Measurements from ENCODE around the gene BCAM. TPM values are rescaled to one million over a fixed set of nuclear protein-coding genes. Genes with fewer than 3 reads are reported as not detected.
"Not testable (repeated sequence)": the region's sequence is repeated elsewhere in the genome, so short reads cannot be mapped to it uniquely, and the experiment has no call there.

Gene BCAM
- total RNA-seq, 1 experiment from 2014 or later: 146 TPM

DNA sequence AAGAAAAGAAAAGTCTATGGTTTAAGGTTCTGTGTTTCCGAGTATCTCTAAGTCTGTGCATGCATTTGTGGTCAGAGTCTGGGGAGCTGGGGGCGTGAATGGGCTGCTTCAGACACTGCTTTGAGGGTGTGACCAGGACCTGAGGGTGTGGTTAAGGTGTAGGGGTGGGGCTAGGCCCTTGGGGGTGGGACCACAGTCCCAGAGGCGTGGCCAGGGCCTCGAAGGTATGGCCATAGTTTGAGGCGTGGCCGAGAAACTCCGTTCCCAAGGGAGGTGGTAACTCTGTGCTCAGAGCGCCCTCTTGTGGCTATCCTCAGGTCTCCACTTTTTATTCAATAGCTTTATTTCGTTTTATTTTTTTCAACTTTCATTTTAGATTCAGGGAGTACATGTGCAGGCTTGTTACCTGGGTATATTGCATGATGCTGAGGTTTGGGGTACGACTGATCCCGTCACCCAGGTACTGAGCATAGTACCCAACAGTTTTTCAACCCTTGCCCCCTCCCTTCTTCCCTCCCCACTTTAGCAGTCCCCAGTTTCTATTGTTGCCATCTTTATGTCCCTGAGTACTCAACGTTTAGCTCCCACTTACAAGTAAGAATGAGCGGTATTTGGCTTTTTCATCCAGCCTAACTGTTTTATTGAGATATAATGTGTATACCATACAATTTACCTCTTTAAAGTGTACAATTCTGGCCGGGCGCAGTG lies 38.2 kb upstream of the BCAM start:
- POLR2A ChIA-PET (ENCODE audit: unreplicated experiment): interaction anchor here (0.5 to 0.8 kb wide), 8 partner anchors 38 to 144 kb away, joined by 3 to 26 read pairs (median 6); partner anchors contain the start of gene NECTIN2
- Histone ChIP-seq H3K4me2 (peak overlapping the region; percentile 55), H3F3A (ENCODE audit: insufficient read depth, low read depth) (peaks cover 40% of the 10 kb centered on the region), H3K9me3 (ENCODE audit: insufficient read depth, low read depth) (no peaks in the 10 kb centered on the region; the same call in 1 of the 2 replicates), H3K9me2 (ENCODE audit: insufficient read depth) (no peaks in the 10 kb centered on the region), H3K27ac (peak overlapping the region; percentile 48), H3K27me3 (ENCODE audit: insufficient read depth, low read depth) (no peaks in the 10 kb centered on the region), H3K4me1 (replicated peaks; ENCODE audit: insufficient read depth) (peaks cover 48% of the 10 kb centered on the region), H3K36me3 (ENCODE audit: low read depth) (no peaks in the 10 kb centered on the region), H4K20me1 (ENCODE audit: insufficient read depth) (no peaks in the 10 kb centered on the region), H3K4me3 (no peak overlapping the region), H2AFZ (no peak overlapping the region), H3K79me2 (ENCODE audit: low read depth) (no peaks in the 10 kb centered on the region)
- intact Hi-C loops (cut with micrococcal nuclease; ENCODE audit: unreplicated experiment): loop anchor here (1.0 to 10.0 kb wide), 9 partner anchors 22 to 258 kb away; partner anchors contain the start of genes BCL3 and CLPTM1
- TF ChIP-seq EZH2 (IDR thresholded peaks at IDR 0.05; ENCODE audit: low read depth): no peak
- TF ChIP-seq, protein P1, sequence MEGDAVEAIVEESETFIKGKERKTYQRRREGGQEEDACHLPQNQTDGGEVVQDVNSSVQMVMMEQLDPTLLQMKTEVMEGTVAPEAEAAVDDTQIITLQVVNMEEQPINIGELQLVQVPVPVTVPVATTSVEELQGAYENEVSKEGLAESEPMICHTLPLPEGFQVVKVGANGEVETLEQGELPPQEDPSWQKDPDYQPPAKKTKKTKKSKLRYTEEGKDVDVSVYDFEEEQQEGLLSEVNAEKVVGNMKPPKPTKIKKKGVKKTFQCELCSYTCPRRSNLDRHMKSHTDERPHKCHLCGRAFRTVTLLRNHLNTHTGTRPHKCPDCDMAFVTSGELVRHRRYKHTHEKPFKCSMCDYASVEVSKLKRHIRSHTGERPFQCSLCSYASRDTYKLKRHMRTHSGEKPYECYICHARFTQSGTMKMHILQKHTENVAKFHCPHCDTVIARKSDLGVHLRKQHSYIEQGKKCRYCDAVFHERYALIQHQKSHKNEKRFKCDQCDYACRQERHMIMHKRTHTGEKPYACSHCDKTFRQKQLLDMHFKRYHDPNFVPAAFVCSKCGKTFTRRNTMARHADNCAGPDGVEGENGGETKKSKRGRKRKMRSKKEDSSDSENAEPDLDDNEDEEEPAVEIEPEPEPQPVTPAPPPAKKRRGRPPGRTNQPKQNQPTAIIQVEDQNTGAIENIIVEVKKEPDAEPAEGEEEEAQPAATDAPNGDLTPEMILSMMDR (conservative IDR thresholded peaks at IDR 0.05): peak; percentile 96
- BruUV-seq (replicated peaks): no TSS peak
- peak; percentile 90 to 97 for DNase-seq
- CTCF ChIA-PET: interaction anchor here (0.5 to 2.4 kb wide), 22 partner anchors 9 to 716 kb away, joined by 3 to 55 read pairs (median 6); partner anchors contain the start of genes MARK4 and NECTIN2

DNA sequence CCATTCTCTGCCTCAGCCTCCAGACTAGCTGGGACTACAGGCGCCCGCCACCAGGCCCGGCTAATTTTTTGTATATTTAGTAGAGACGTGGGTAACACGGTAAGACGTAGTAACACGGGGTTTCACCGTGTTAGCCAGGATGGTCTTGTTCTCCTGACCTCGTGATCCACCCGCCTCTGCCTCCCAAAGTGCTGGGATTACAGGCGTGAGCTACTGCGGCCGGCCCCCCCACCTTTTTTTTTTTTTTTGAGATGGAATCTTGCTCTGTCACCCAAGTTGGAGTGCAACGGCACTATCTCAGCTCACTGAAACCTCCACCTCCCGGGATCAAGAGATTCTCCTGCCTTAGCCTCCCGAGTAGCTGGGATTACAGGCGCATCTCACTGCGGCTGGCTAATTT lies 36.8 kb upstream of the BCAM start:
- peaks cover 55% of the 10 kb centered on the region for H3K4me1 ChIP-seq (replicated peaks; ENCODE audit: insufficient read depth)
- POLR2A ChIA-PET (ENCODE audit: unreplicated experiment): interaction anchor here (0.6 kb wide), 1 partner anchor 72 kb away, joined by 3 read pairs; no protein-coding TSS in a partner anchor
- H3K27ac ChIP-seq: not testable (repeated sequence)

DNA sequence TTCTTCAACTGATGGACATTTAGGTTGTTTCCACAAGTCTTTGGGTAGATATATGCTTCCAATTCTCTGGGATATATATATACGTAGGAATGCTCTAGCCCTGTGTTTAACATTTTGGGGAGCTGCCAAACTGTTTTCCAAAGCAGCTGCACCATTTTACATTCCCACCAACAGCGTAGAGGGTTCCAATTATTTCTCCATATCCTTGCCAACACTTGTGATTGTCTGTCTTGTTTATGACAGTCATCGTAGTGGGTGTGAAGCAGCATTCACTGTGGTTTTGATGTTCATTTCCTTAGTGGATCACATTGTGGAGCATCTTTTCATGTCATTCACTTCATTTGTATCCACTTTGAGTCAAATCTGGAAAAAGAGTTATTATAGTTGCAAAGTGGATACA lies 35.9 kb upstream of the BCAM start:
- POLR2A ChIA-PET (ENCODE audit: unreplicated experiment): interaction anchor here (0.7 kb wide), 1 partner anchor 82 kb away, joined by 4 read pairs; no protein-coding TSS in a partner anchor
- BruUV-seq (replicated peaks): no TSS peak

More for the DNA sequence above, 36.8 kb upstream of the BCAM start:
- H2AFZ ChIP-seq; H3K36me3 ChIP-seq (ENCODE audit: low read depth); DNase-seq; H3K9me3 ChIP-seq (ENCODE audit: insufficient read depth, low read depth); H3K9me2 ChIP-seq (ENCODE audit: insufficient read depth); H3K79me2 ChIP-seq (ENCODE audit: low read depth); H4K20me1 ChIP-seq (ENCODE audit: insufficient read depth); BruUV-seq (replicated peaks); H3K27me3 ChIP-seq (ENCODE audit: insufficient read depth, low read depth); H3K4me3 ChIP-seq; H3K4me2 ChIP-seq: not testable (repeated sequence)
- H3F3A ChIP-seq (ENCODE audit: insufficient read depth, low read depth): peaks cover 43% of the 10 kb centered on the region
- CTCF ChIA-PET: interaction anchor here (0.6 to 2.4 kb wide), 6 partner anchors 9 to 112 kb away, joined by 3 to 55 read pairs (median 5); partner anchors contain the start of gene BCAM
- intact Hi-C loops (cut with micrococcal nuclease; ENCODE audit: unreplicated experiment): loop anchor here (5.0 to 10.0 kb wide), 2 partner anchors 183 to 260 kb away; partner anchors contain the start of gene CLPTM1

More for the DNA sequence above, 35.9 kb upstream of the BCAM start:
- no peak overlapping the region for H2AFZ ChIP-seq
- H3K9me3 ChIP-seq (ENCODE audit: insufficient read depth, low read depth): no peaks in the 10 kb centered on the region; the same call in 1 of the 2 replicates
- intact Hi-C loops (cut with micrococcal nuclease; ENCODE audit: unreplicated experiment): loop anchor here (5.0 to 10.0 kb wide), 2 partner anchors 182 to 261 kb away; partner anchors contain the start of gene CLPTM1
- H3K27me3 ChIP-seq (ENCODE audit: insufficient read depth, low read depth): no peaks in the 10 kb centered on the region
- CTCF ChIA-PET: interaction anchor here (0.7 to 1.2 kb wide), 3 partner anchors 31 to 116 kb away, joined by 4 to 6 read pairs (median 5); no protein-coding TSS in a partner anchor
- peak overlapping the region; percentile 97 for H3K27ac ChIP-seq
- H3K4me3 ChIP-seq: no peak overlapping the region
- peaks cover 58% of the 10 kb centered on the region for H3K4me1 ChIP-seq (replicated peaks; ENCODE audit: insufficient read depth)
- no peak overlapping the region for H3K4me2 ChIP-seq
- peaks cover 6% of the 10 kb centered on the region for H3K79me2 ChIP-seq (ENCODE audit: low read depth)
- no peak for TF ChIP-seq EZH2 (IDR thresholded peaks at IDR 0.05; ENCODE audit: low read depth)
- TF ChIP-seq, protein P1 (conservative IDR thresholded peaks at IDR 0.05): no peak
- H4K20me1 ChIP-seq (ENCODE audit: insufficient read depth): no peaks in the 10 kb centered on the region
- H3K36me3 ChIP-seq (ENCODE audit: low read depth): no peaks in the 10 kb centered on the region
- no peaks in the 10 kb centered on the region for H3K9me2 ChIP-seq (ENCODE audit: insufficient read depth)
- H3F3A ChIP-seq (ENCODE audit: insufficient read depth, low read depth): peaks cover 46% of the 10 kb centered on the region
- no peak for DNase-seq
